NCI-H2227 (cell line): Measurements from ENCODE around the gene GET3.
"Not testable (repeated sequence)": the region's sequence is repeated elsewhere in the genome, so short reads cannot be mapped to it uniquely, and the experiment has no call there.

Experiments
- DNase-seq: peaks from one replicate; lab custom pipeline; 2025; ENCODE audit not compliant: unreplicated experiment; lab: John Stamatoyannopoulos, UW

The GET3 gene

GRCh38 chr19:12790628-12791344 lies 53.5 kb downstream of the GET3 start:
- no peak for DNase-seq

DNA sequence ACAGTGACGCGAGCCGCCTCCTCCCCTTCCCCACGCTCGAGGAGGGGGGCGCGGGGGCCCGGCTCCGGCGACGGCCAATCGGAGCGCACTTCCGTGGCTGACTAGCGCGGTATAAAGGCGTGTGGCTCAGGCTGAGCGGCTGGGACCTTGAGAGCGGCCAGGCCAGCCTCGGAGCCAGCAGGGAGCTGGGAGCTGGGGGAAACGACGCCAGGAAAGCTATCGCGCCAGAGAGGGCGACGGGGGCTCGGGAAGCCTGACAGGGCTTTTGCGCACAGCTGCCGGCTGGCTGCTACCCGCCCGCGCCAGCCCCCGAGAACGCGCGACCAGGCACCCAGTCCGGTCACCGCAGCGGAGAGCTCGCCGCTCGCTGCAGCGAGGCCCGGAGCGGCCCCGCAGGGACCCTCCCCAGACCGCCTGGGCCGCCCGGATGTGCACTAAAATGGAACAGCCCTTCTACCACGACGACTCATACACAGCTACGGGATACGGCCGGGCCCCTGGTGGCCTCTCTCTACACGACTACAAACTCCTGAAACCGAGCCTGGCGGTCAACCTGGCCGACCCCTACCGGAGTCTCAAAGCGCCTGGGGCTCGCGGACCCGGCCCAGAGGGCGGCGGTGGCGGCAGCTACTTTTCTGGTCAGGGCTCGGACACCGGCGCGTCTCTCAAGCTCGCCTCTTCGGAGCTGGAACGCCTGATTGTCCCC lies 54.2 kb downstream of the GET3 start, which contains the start of gene JUNB:
Gene JUNB (plus strand): TSS at position 142 of the 706 bp plus-strand sequence. CDS start 286 bp downstream, at position 428.
- peak; percentile 95 for DNase-seq

GRCh38 chr19:12792051-12792852 lies 55.0 kb downstream of the GET3 start:
- DNase-seq = peak; percentile 67

DNA sequence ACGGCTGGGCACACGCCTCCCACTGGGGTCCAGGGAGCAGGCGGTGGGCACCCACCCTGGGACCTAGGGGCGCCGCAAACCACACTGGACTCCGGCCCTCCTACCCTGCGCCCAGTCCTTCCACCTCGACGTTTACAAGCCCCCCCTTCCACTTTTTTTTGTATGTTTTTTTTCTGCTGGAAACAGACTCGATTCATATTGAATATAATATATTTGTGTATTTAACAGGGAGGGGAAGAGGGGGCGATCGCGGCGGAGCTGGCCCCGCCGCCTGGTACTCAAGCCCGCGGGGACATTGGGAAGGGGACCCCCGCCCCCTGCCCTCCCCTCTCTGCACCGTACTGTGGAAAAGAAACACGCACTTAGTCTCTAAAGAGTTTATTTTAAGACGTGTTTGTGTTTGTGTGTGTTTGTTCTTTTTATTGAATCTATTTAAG lies 55.6 kb downstream of the GET3 start:
- no peak for DNase-seq

DNA sequence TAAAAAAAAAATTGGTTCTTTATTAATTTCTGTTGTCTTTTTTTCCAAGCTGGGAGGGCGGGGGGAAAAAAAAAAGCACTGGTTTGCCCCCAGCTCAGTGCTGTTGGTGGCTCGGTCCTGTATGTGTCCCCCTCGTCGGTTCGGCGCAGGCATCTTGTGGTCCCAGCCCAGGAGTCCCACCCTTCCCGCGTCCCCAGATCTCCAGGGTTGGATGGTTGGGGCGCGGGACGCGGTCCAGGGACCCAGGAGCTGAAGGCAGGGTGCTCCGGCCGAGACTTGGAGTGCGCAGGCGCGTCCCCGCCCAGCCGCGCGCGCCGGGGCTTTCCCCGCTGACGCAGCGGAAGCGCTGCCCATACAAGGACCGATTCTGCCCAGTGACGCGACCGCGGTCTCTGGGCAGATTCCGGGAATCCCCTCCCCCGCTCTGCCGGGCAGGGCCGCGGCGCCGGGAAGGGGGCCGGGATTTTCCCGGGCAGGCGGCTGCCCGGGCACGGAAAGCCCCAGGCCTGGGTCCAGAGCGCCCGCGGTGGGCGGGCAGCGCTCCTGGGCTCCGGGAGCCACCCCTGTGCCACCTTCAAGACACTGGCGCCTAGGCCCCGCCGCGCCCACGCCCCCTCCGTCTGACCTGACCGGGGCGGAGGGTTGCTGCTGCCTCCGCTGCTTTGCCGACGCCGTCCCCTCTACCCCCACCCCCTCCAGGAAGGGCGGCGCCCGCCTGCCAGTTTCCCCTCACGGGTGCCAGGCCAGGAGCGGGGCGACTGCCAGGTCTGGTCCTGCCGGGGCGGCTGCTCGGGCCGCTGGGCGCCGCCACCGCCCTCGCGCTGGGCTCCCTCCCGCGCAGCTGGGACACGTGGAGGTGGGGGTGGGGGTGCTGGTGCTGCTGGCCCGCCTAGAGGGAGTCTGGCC lies 56.2 kb downstream of the GET3 start:
- DNase-seq = peak; percentile 91

- DNase-seq = no peak
Observed at GRCh38 chr19:12794196-12794941, 57.1 kb downstream of the GET3 start.

- no peak for DNase-seq
Observed at GRCh38 chr19:12794971-12795381, 57.7 kb downstream of the GET3 start.

DNA sequence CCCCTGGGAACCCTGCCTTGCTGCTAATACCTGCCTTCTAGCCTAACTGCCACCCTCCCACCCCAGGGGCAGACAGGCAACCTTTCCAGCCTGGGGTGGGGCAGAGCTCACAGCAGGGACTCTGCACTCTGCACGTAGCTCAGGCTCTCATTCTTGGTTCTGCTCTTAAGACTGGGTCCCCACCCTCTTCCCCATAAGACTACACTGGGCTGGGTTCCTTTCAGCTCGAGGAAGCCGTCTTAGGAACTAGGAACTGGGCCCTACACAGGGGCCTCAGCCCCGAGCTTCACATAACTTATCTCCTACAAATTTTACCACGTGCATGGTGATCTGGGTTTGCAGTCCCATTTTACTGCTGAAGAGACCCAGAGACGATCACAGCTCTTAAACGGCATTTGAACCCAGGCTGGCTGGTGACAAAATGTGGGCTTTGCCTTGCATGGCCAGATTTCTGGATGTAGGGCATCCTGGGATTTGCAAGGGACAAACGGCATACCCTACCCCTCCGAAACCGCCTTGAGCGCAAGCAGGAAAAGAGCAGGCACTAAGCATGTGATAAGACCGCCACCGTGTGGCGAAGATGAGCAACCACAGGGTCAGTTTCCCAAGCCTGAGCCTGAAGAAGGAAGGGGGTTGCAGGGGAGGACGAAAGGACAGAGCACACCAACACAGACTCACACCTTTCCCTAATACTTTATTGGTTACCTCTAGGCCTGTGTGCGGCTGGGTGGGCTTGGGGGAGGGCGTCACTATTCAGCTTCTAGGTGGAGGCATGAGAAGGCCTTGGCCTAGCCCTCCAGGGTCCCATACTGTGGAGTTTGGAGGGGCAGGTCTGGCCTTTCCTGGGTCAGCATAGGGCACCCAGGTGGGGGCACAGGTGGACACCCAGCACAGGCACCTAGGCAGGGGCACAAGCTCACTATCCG lies 59.1 kb downstream of the GET3 start:
- peak; percentile 90 for DNase-seq

GRCh38 chr19:12797141-12797587 lies 59.9 kb downstream of the GET3 start:
- no peak for DNase-seq

DNA sequence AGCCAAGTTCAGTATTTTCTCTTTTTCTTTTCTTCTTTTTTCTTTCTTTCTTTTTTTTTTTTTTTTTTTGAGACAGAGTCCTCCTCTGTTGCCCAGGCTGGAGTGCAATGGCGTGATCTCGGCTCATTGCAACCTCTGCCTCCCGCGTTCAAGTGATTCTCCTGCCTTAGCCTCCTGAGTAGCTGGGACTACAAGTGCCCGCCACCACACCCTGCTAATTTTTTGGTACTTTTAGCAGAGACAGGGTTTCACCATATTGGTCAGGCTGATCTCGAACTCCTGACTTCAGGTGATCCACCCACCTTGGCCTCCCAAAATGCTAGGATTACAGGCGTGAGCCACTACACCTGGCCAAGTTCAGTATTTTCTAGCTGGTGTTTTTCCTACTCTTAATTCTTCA lies 60.3 kb downstream of the GET3 start:
- not testable (repeated sequence) for DNase-seq
